Uterus (tissue), 4 donors: ENCODE data around the gene TAL1. TPM values are rescaled to one million over a fixed set of nuclear protein-coding genes. Genes with fewer than 3 reads are reported as not detected.
"Not testable (repeated sequence)": the region's sequence is repeated elsewhere in the genome, so short reads cannot be mapped to it uniquely, and the experiment has no call there.

Source experiments
- DNase-seq, 2 donors: peaks; one replicate each; pipeline ENCODE4 v3.0.0-alpha.2; 2019 to 2020
- H3K27ac ChIP-seq, 2 donors: fragments of 200-600 bp; sonication (generic); 1 replicate in 1 of 2; 2 replicates in 1 of 2; pipeline ENCODE4 v1.5.1; 2016 to 2018
- H3K27me3 ChIP-seq, 2 donors: fragments of 200-600 bp; sonication (generic); one replicate each; pipeline ENCODE4 v1.5.1; 2018 to 2019; ENCODE audit warnings: control low read depth in 1 of 2
- H3K36me3 ChIP-seq, 2 donors: fragments of 200-600 bp; sonication (generic); one replicate each; pipeline ENCODE4 v1.5.1; 2019; ENCODE audit warnings: control low read depth in 1 of 2
- H3K4me1 ChIP-seq, 2 donors: fragments of 200-600 bp; sonication (generic); one replicate each; pipeline ENCODE4 v1.5.1; 2018 to 2019; ENCODE audit warnings: control low read depth in 1 of 2
- H3K4me3 ChIP-seq, 2 donors: fragments of 200-600 bp; sonication (generic); 1 replicate in 1 of 2; 2 replicates in 1 of 2; pipeline ENCODE4 v1.5.1; 2018 to 2019; ENCODE audit warnings: mild to moderate bottlenecking in 1 of 2
- H3K9me3 ChIP-seq, 2 donors: fragments of 200-600 bp; sonication (generic); one replicate each; pipeline ENCODE4 v1.5.1; 2019; ENCODE audit warnings: control low read depth in 1 of 2
- CTCF ChIP-seq, 4 experiments: fragments of 200-600 bp in 2 of 4; fragments of 450-650 bp in 2 of 4; sonication (generic) in 2 of 4; IDR thresholded peaks; one replicate each; pipeline ENCODE4 v1.5.1; 2016 to 2019; ENCODE audit warnings: antibody characterized with exemption in 4 of 4, mild to moderate bottlenecking in 2 of 4, moderate library complexity in 1 of 4
- POLR2A ChIP-seq, 2 donors: fragments of 450-650 bp; IDR thresholded peaks; one replicate each; pipeline ENCODE4 v1.6.1; 2016; ENCODE audit warnings: antibody characterized with exemption in 2 of 2, mild to moderate bottlenecking in 1 of 2, moderate library complexity in 1 of 2
- intact Hi-C: fragments of 100-400 bp; cut with DNase I; formaldehyde crosslinking; loops from one replicate; pipeline ENCODE4 v1.15.1; 2023; ENCODE audit warnings: low total_unique reads
- total RNA-seq, 4 donors: library from RNA; depleted of rRNA in 3 of 4; stranded (reverse); fragments of >200 nt in 3 of 4; gene quantifications; one replicate each; pipeline versions ENCODE4 v1.1.0 to v1.2.4, GENCODE V29; 2014 to 2023
- donor health status: DM: yes; HTN: yes; CAD: no.

The TAL1 gene
- total RNA-seq, 4 donors from 2014 or later = 4.8 to 20.7 (median 13.0) TPM

GRCh38 chr1:47194311-47194710 is 37.7 kb downstream of the TAL1 start:
- intact Hi-C loops = no loop called here
- H3K9me3 ChIP-seq = no peaks in the 10 kb centered on the region
- H3K4me1 ChIP-seq = peaks cover 0 to 12% of the 10 kb centered on the region in 2 donors
- no peak overlapping the region for H3K27ac ChIP-seq
- H3K27me3 ChIP-seq = no peaks in the 10 kb centered on the region
- DNase-seq = no peak
- H3K36me3 ChIP-seq = no peaks in the 10 kb centered on the region
- TF ChIP-seq CTCF (IDR thresholded peaks at IDR 0.05) (no peak), POLR2A (IDR thresholded peaks at IDR 0.05) (no peak)
- H3K4me3 ChIP-seq = no peak overlapping the region

- peaks cover 0 to 12% of the 10 kb centered on the region in 2 donors for H3K4me1 ChIP-seq
- H3K36me3 ChIP-seq, H3K27ac ChIP-seq, H3K27me3 ChIP-seq, H3K4me3 ChIP-seq, DNase-seq, intact Hi-C loops, H3K9me3 ChIP-seq: not testable (repeated sequence)
Observed at GRCh38 chr1:47193496-47193895, 38.5 kb downstream of the TAL1 start.

- peak; percentile 70 to 71 for DNase-seq
- H3K27me3 ChIP-seq = no peaks in the 10 kb centered on the region
- H3K4me1 ChIP-seq = peaks cover 0 to 12% of the 10 kb centered on the region in 2 donors
- no peaks in the 10 kb centered on the region for H3K36me3 ChIP-seq
- no peak overlapping the region for H3K4me3 ChIP-seq
- TF ChIP-seq CTCF (IDR thresholded peaks at IDR 0.05) (peak; percentile 65 to 83 (median 81)), POLR2A (IDR thresholded peaks at IDR 0.05) (no peak)
- H3K27ac ChIP-seq = no peak overlapping the region
- no peaks in the 10 kb centered on the region for H3K9me3 ChIP-seq
- intact Hi-C loops = no loop called here
Observed at GRCh38 chr1:47192458-47193384, 39.3 kb downstream of the TAL1 start.

- no peak for DNase-seq
- TF ChIP-seq CTCF (IDR thresholded peaks at IDR 0.05) (no peak), POLR2A (IDR thresholded peaks at IDR 0.05) (no peak)
- Histone ChIP-seq H3K27me3 (no peaks in the 10 kb centered on the region), H3K9me3 (no peaks in the 10 kb centered on the region), H3K4me3 (no peak overlapping the region), H3K36me3 (no peaks in the 10 kb centered on the region), H3K27ac (no peak overlapping the region), H3K4me1 (peaks cover 0 to 12% of the 10 kb centered on the region in 2 donors)
- intact Hi-C loops = no loop called here
Observed at GRCh38 chr1:47191940-47192457, 40.0 kb downstream of the TAL1 start.

GRCh38 chr1:47190857-47191256 is 41.2 kb downstream of the TAL1 start:
- intact Hi-C loops = no loop called here
- Histone ChIP-seq H3K4me1 (peaks cover 0 to 12% of the 10 kb centered on the region in 2 donors), H3K27ac (no peak overlapping the region), H3K4me3 (no peak overlapping the region), H3K36me3 (no peaks in the 10 kb centered on the region), H3K27me3 (no peaks in the 10 kb centered on the region), H3K9me3 (no peaks in the 10 kb centered on the region)
- TF ChIP-seq CTCF (IDR thresholded peaks at IDR 0.05) (no peak), POLR2A (IDR thresholded peaks at IDR 0.05) (no peak)
- no peak for DNase-seq
